HEK293 (cell line): Measurements from ENCODE around the gene FMN1.
A peak's percentile ranks its signal among the peaks of the same experiment; 100 is the strongest.

ENCODE experiments used
- CTCF ChIA-PET: fragments of 350-600 bp; formaldehyde crosslinking; extraction: SDS; loops from one replicate; lab custom pipeline; 2021; ENCODE audit warnings: antibody characterized with exemption; lab: Yijun Ruan, JAX
- POLR2A ChIA-PET: fragments of 300-600 bp; formaldehyde crosslinking; extraction: SDS; loops from one replicate; lab custom pipeline; 2020; ENCODE audit warnings: antibody characterized with exemption, inconsistent platforms; lab: Yijun Ruan, JAX
- H3K27ac ChIP-seq: fragments of 200-500 bp; sonication (Bioruptor generic); 2 replicates; pipeline ENCODE4 v1.5.1; 2014; ENCODE audit warnings: low read depth, low read length, control low read depth, inconsistent platforms; ENCODE audit errors: extremely low read depth
- H3K36me3 ChIP-seq, 2 experiments: fragments of 200-500 bp in 1 of 2; sonication (Bioruptor generic) in 1 of 2; 1 replicate in 1 of 2; 2 replicates in 1 of 2; pipeline ENCODE4 v1.5.1; 2014 to 2017; ENCODE audit warnings: inconsistent platforms in 2 of 2, low read length in 2 of 2; ENCODE audit not compliant: control insufficient read depth in 2 of 2, insufficient read depth in 1 of 2
- H3K4me1 ChIP-seq: fragments of 200-500 bp; sonication (Bioruptor generic); 2 replicates; pipeline ENCODE4 v1.5.1; 2014; ENCODE audit warnings: mild to moderate bottlenecking, low read length, inconsistent platforms; ENCODE audit not compliant: control insufficient read depth, insufficient read depth
- H3K4me3 ChIP-seq: 2 replicates; pipeline ENCODE4 v1.5.1; 2011; ENCODE audit warnings: low read depth, mild to moderate bottlenecking, control low read depth, low read length, moderate library complexity
- H3K9me3 ChIP-seq: fragments of 200-500 bp; sonication (Bioruptor generic); 2 replicates; pipeline ENCODE4 v1.5.1; 2014; ENCODE audit warnings: low read depth, low read length, inconsistent platforms; ENCODE audit not compliant: control insufficient read depth, insufficient read depth
- BCL11B ChIP-seq: fragments of 450-650 bp; formaldehyde crosslinking; IDR thresholded peaks from 2 replicates; pipeline ENCODE4 v1.5.1; 2016; ENCODE audit warnings: low read depth, missing biosample characterization, missing genetic modification characterization
- EGR2 ChIP-seq: fragments of 450-650 bp; formaldehyde crosslinking; IDR thresholded peaks from 2 replicates; pipeline ENCODE4 v1.5.1; 2016; ENCODE audit warnings: low read depth, missing biosample characterization, missing genetic modification characterization
- GLI4 ChIP-seq: fragments of 450-650 bp; formaldehyde crosslinking; IDR thresholded peaks from 2 replicates; pipeline ENCODE4 v1.5.1; 2016; ENCODE audit warnings: missing biosample characterization, missing genetic modification characterization
- OVOL3 ChIP-seq: fragments of 450-650 bp; formaldehyde crosslinking; IDR thresholded peaks from 2 replicates; pipeline ENCODE4 v1.5.1; 2016; ENCODE audit warnings: missing biosample characterization, missing genetic modification characterization
- ZBTB21 ChIP-seq: fragments of 450-650 bp; formaldehyde crosslinking; IDR thresholded peaks from 2 replicates; pipeline ENCODE4 v1.5.1; 2017; ENCODE audit warnings: missing biosample characterization, missing genetic modification characterization
- ZBTB44 ChIP-seq: fragments of 450-650 bp; IDR thresholded peaks from 2 replicates; pipeline ENCODE4 v1.5.1; 2018; ENCODE audit warnings: missing biosample characterization, mild to moderate bottlenecking, missing genetic modification characterization
- ZNF155 ChIP-seq: fragments of 450-650 bp; formaldehyde crosslinking; IDR thresholded peaks from 2 replicates; pipeline ENCODE4 v1.5.1; 2016; ENCODE audit warnings: missing biosample characterization, missing genetic modification characterization
- ZNF202 ChIP-seq: fragments of 450-650 bp; formaldehyde crosslinking; IDR thresholded peaks from 2 replicates; pipeline ENCODE4 v1.5.1; 2016; ENCODE audit warnings: missing biosample characterization, missing genetic modification characterization, borderline replicate concordance
- ZNF223 ChIP-seq: fragments of 450-650 bp; formaldehyde crosslinking; IDR thresholded peaks from 2 replicates; pipeline ENCODE4 v1.5.1; 2016; ENCODE audit warnings: missing biosample characterization, missing genetic modification characterization
- ZNF248 ChIP-seq: fragments of 450-650 bp; formaldehyde crosslinking; IDR thresholded peaks from 2 replicates; pipeline ENCODE4 v1.5.1; 2017; ENCODE audit warnings: missing biosample characterization, missing genetic modification characterization
- ZNF280C ChIP-seq: fragments of 450-650 bp; formaldehyde crosslinking; IDR thresholded peaks from 2 replicates; pipeline ENCODE4 v1.5.1; 2016; ENCODE audit warnings: missing biosample characterization, missing genetic modification characterization
- ZNF362 ChIP-seq: fragments of 450-650 bp; formaldehyde crosslinking; IDR thresholded peaks from 2 replicates; pipeline ENCODE4 v1.5.1; 2016; ENCODE audit warnings: missing biosample characterization, missing genetic modification characterization
- ZNF530 ChIP-seq: fragments of 450-650 bp; formaldehyde crosslinking; IDR thresholded peaks from 2 replicates; pipeline ENCODE4 v1.5.1; 2016; ENCODE audit warnings: low read depth, missing biosample characterization, missing genetic modification characterization
- ZNF549 ChIP-seq: fragments of 450-650 bp; IDR thresholded peaks from 2 replicates; pipeline ENCODE4 v1.5.1; 2018; ENCODE audit warnings: missing biosample characterization, missing genetic modification characterization, mild to moderate bottlenecking, inconsistent platforms, moderate library complexity
- ZNF560 ChIP-seq: fragments of 450-650 bp; formaldehyde crosslinking; IDR thresholded peaks from 2 replicates; pipeline ENCODE4 v1.5.1; 2017; ENCODE audit warnings: missing biosample characterization, missing genetic modification characterization, borderline replicate concordance
- ZNF585B ChIP-seq: fragments of 450-650 bp; formaldehyde crosslinking; IDR thresholded peaks from 2 replicates; pipeline ENCODE4 v1.5.1; 2016; ENCODE audit warnings: missing biosample characterization, missing genetic modification characterization
- ZNF623 ChIP-seq: fragments of 450-650 bp; formaldehyde crosslinking; IDR thresholded peaks from 2 replicates; pipeline ENCODE4 v1.5.1; 2016; ENCODE audit warnings: missing biosample characterization, missing genetic modification characterization
- ZNF677 ChIP-seq: fragments of 450-650 bp; IDR thresholded peaks from 2 replicates; pipeline ENCODE4 v1.5.0; 2018; ENCODE audit warnings: missing biosample characterization, mild to moderate bottlenecking, missing genetic modification characterization, moderate library complexity
- ZNF701 ChIP-seq: fragments of 450-650 bp; formaldehyde crosslinking; IDR thresholded peaks from 2 replicates; pipeline ENCODE4 v1.5.1; 2016; ENCODE audit warnings: missing biosample characterization, missing genetic modification characterization
- ZNF707 ChIP-seq: fragments of 450-650 bp; formaldehyde crosslinking; IDR thresholded peaks from 2 replicates; pipeline ENCODE4 v1.5.1; 2016; ENCODE audit warnings: missing biosample characterization, missing genetic modification characterization

The FMN1 gene

GRCh38 chr15:33078607-33079006, 115.9 kb downstream of the FMN1 start (continued):
- TF ChIP-seq ZBTB44 (no peak), ZNF248 (tag by site-specific recombination) (no peak), EGR2 (tag by site-specific recombination) (no peak)

- Histone ChIP-seq H3K9me3 (no peaks in the 10 kb centered on the region), H3K36me3 (no peaks in the 10 kb centered on the region), H3K27ac (no peak overlapping the region), H3K4me3 (no peak overlapping the region), H3K4me1 (no peaks in the 10 kb centered on the region)
- POLR2A ChIA-PET, result no interaction called here
- CTCF ChIA-PET, result interaction anchor here (0.9 kb wide), 1 partner anchor 56 kb away, joined by 3 read pairs; no protein-coding TSS in a partner anchor
- TF ChIP-seq ZNF202 (tag by site-specific recombination), result no peak
- no peak for TF ChIP-seq BCL11B
- no peak for TF ChIP-seq ZNF530 (tag by site-specific recombination)
- TF ChIP-seq ZNF623 (tag by site-specific recombination), result no peak
- no peak for TF ChIP-seq ZBTB21 (tag by site-specific recombination)
- TF ChIP-seq ZNF155, result no peak
- TF ChIP-seq ZNF707 (tag by site-specific recombination), result no peak
- no peak for TF ChIP-seq ZNF585B (tag by site-specific recombination)
- no peak for TF ChIP-seq OVOL3
- no peak for TF ChIP-seq ZNF701
- TF ChIP-seq ZNF280C (tag by site-specific recombination), result no peak
- TF ChIP-seq ZNF223 (tag by site-specific recombination), result no peak
- TF ChIP-seq GLI4 (tag by site-specific recombination), result no peak
- no peak for TF ChIP-seq ZNF560 (tag by site-specific recombination)
- no peak for TF ChIP-seq ZNF549 (tag by site-specific recombination)
Measured at GRCh38 chr15:33076937-33077336, 117.6 kb downstream of the FMN1 start.

GRCh38 chr15:33074942-33075341, 119.6 kb downstream of the FMN1 start:
- no peak overlapping the region for H3K27ac ChIP-seq
- H3K4me3 ChIP-seq, result no peak overlapping the region
- ChIA-PET POLR2A (no interaction called here), CTCF (interaction anchor here (0.7 to 2.0 kb wide), 6 partner anchors 11 to 59 kb away, joined by 3 to 8 read pairs (median 3); no protein-coding TSS in a partner anchor)
- no peaks in the 10 kb centered on the region for H3K9me3 ChIP-seq
- TF ChIP-seq ZNF677 (tag by site-specific recombination) (0 out of 2 replicates have a peak, but pooled peaks have one; percentile 58), ZNF362 (tag by site-specific recombination) (no peak)
- no peaks in the 10 kb centered on the region for H3K4me1 ChIP-seq
- H3K36me3 ChIP-seq, result no peaks in the 10 kb centered on the region
